ENCODE data around the gene SLX9. TPM values are rescaled to one million over a fixed set of nuclear protein-coding genes. Genes with fewer than 3 reads are reported as not detected.

Gene SLX9
- total RNA-seq, 1 donor from 2014 or later, result 33.3 TPM

DNA sequence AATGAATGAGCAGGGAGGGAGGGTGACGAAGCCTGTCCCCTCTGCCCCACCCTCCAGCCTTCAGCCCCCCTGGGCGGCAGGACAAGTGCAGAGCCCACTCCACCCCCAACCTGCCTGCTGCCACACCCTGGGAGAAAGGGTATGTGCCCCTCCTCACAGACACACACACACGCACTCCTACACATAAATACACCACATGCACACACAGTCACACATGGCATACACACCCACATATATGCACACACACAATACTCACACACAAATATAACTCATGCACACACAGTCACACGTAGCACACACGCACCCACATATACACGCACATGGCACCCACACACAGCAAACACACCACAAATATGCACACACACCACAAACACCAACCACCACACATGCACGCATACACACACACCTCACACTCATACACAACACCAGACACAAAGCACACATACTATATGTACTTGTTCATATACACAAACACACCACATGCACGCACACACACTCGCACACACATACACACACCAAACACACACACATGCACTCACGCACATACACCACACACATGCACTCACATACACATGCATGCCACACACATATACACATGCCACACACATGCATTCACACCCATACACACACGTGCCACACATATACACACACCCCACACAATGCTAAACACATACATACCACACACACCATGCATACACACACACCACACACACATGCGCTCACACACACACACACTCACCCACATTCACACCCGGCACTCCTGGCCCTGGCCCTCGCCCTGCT, 35.5 kb upstream of the SLX9 start:
- H3K36me3 Mint-ChIP-seq, result no peaks in the 10 kb centered on the region
- no peak overlapping the region for H3K27ac Mint-ChIP-seq
- H3K9me3 Mint-ChIP-seq, result no peaks in the 10 kb centered on the region
- peaks cover 8% of the 10 kb centered on the region for H3K4me1 Mint-ChIP-seq (ENCODE audit: unreplicated experiment)
- H3K27me3 Mint-ChIP-seq, result peaks cover 14% of the 10 kb centered on the region
- DNase-seq (ENCODE audit: extremely low spot score, unreplicated experiment), result no peak
- no peak for TF ChIP-seq CTCF (conservative IDR thresholded peaks at IDR 0.05)
- no peak overlapping the region for H3K4me3 Mint-ChIP-seq

- DNase-seq (ENCODE audit: extremely low spot score, unreplicated experiment), result no peak
- Mint-ChIP-seq H3K27me3 (peaks cover 17% of the 10 kb centered on the region), H3K36me3 (no peaks in the 10 kb centered on the region), H3K4me3 (no peak overlapping the region), H3K9me3 (no peaks in the 10 kb centered on the region), H3K27ac (no peak overlapping the region), H3K4me1 (ENCODE audit: unreplicated experiment) (peaks cover 13% of the 10 kb centered on the region)
- TF ChIP-seq CTCF (conservative IDR thresholded peaks at IDR 0.05), result no peak
These were observed 34.7 kb upstream of the SLX9 start for GRCh38 chr21:44905016-44905727.

- Mint-ChIP-seq H3K9me3 (no peaks in the 10 kb centered on the region), H3K27ac (no peak overlapping the region), H3K27me3 (peaks cover 17% of the 10 kb centered on the region), H3K36me3 (no peaks in the 10 kb centered on the region), H3K4me1 (ENCODE audit: unreplicated experiment) (peaks cover 13% of the 10 kb centered on the region), H3K4me3 (no peak overlapping the region)
- no peak for TF ChIP-seq CTCF (conservative IDR thresholded peaks at IDR 0.05)
- DNase-seq (ENCODE audit: extremely low spot score, unreplicated experiment), result no peak
These were observed 34.1 kb upstream of the SLX9 start for GRCh38 chr21:44905728-44906090.

- Mint-ChIP-seq H3K9me3 (no peaks in the 10 kb centered on the region), H3K4me1 (ENCODE audit: unreplicated experiment) (peaks cover 13% of the 10 kb centered on the region), H3K27me3 (peaks cover 17% of the 10 kb centered on the region), H3K36me3 (no peaks in the 10 kb centered on the region), H3K4me3 (no peak overlapping the region), H3K27ac (no peak overlapping the region)
- no peak for DNase-seq (ENCODE audit: extremely low spot score, unreplicated experiment)
- no peak for TF ChIP-seq CTCF (conservative IDR thresholded peaks at IDR 0.05)
These were observed 32.4 kb upstream of the SLX9 start for GRCh38 chr21:44907225-44907965.

GRCh38 chr21:44907966-44908895, 31.6 kb upstream of the SLX9 start:
- peaks cover 13% of the 10 kb centered on the region for H3K4me1 Mint-ChIP-seq (ENCODE audit: unreplicated experiment)
- no peaks in the 10 kb centered on the region for H3K9me3 Mint-ChIP-seq
- TF ChIP-seq CTCF (conservative IDR thresholded peaks at IDR 0.05), result no peak
- no peak overlapping the region for H3K4me3 Mint-ChIP-seq
- H3K27ac Mint-ChIP-seq, result no peak overlapping the region
- DNase-seq (ENCODE audit: extremely low spot score, unreplicated experiment), result no peak
- no peaks in the 10 kb centered on the region for H3K36me3 Mint-ChIP-seq
- H3K27me3 Mint-ChIP-seq, result peaks cover 17% of the 10 kb centered on the region

Measured in type B pancreatic cell (in vitro differentiated cells).